Activated naive CD4-positive, alpha-beta T cell treated with anti-CD3 and anti-CD28 coated beads, Interleukin-2, amount 50 U/mL, for 72 hours (primary cell): ENCODE data around the gene TEFM. TPM values are rescaled to one million over a fixed set of nuclear protein-coding genes. Genes with fewer than 3 reads are reported as not detected.
"Not testable (repeated sequence)": the region's sequence is repeated elsewhere in the genome, so short reads cannot be mapped to it uniquely, and the experiment has no call there.

Experiments
- ATAC-seq, 2 donors: fragments of 150-1000 bp; cut with Tn5 transposase; 2 replicates each; pipeline ENCODE4 v1.10.0; 2021; ENCODE audit warnings: mild to moderate bottlenecking in 2 of 2, moderate library complexity in 2 of 2
- DNase-seq, 2 donors: peaks; one replicate each; pipeline ENCODE4 v3.0.0; 2021 to 2022; ENCODE audit warnings: low spot score in 2 of 2
- H3K27ac Mint-ChIP-seq, 2 donors: one replicate each; pipeline ENCODE4 v1.8.0; 2022; ENCODE audit warnings: mild to moderate bottlenecking in 2 of 2, mixed read lengths in 2 of 2
- H3K36me3 Mint-ChIP-seq, 2 donors: one replicate each; pipeline ENCODE4 v1.8.0; 2022; ENCODE audit warnings: mixed read lengths in 2 of 2
- H3K9me3 Mint-ChIP-seq, 2 donors: one replicate each; pipeline ENCODE4 v1.8.0; 2022; ENCODE audit warnings: mixed read lengths in 2 of 2
- total RNA-seq, 2 donors: library from RNA; stranded (reverse); gene quantifications; one replicate each; pipeline ENCODE4 v1.2.3, GENCODE V29; 2022

TEFM gene
- total RNA-seq = 10 to 100 TPM in 1 of 2 donors, 1 to 10 TPM in 1; 9.9 to 12.1 TPM

- Mint-ChIP-seq H3K36me3 (peaks cover 9 to 14% of the 10 kb centered on the region in 2 donors), H3K27ac (peak within 1 kb of the TSS; percentile 95 to 98), H3K9me3 (no peaks in the 10 kb centered on the region)
- ATAC-seq (peak; percentile 95 to 97), DNase-seq (peak; percentile 89 to 93)
Observed at GRCh38 chr17:30906101-30906911, at the start of gene TEFM. TSS of gene TEFM (minus strand) at chr17:30906238. CDS start at chr17:30906198, 40 bp downstream.

- H3K27ac Mint-ChIP-seq = no peak overlapping the region
- ATAC-seq (no peak), DNase-seq (no peak)
- no peaks in the 10 kb centered on the region for H3K36me3 Mint-ChIP-seq
- no peaks in the 10 kb centered on the region for H3K9me3 Mint-ChIP-seq
Observed at GRCh38 chr17:30954046-30954830, 48.2 kb upstream of the TEFM start.

- H3K9me3 Mint-ChIP-seq = no peaks in the 10 kb centered on the region
- no peak overlapping the region for H3K27ac Mint-ChIP-seq
- DNase-seq (no peak), ATAC-seq (no peak)
- H3K36me3 Mint-ChIP-seq = no peaks in the 10 kb centered on the region
Observed at GRCh38 chr17:30952638-30953393, 46.8 kb upstream of the TEFM start.

- no peaks in the 10 kb centered on the region for H3K36me3 Mint-ChIP-seq
- ATAC-seq (no peak), DNase-seq (no peak)
- H3K9me3 Mint-ChIP-seq = no peaks in the 10 kb centered on the region
- H3K27ac Mint-ChIP-seq = peak overlapping the region in 1 of 2 donors; percentile 36
Observed at GRCh38 chr17:30950669-30951399, 44.8 kb upstream of the TEFM start.

GRCh38 chr17:30950189-30950588 is 44.2 kb upstream of the TEFM start:
- no peak for DNase-seq
- Mint-ChIP-seq H3K27ac (no peak overlapping the region), H3K9me3 (no peaks in the 10 kb centered on the region), H3K36me3 (no peaks in the 10 kb centered on the region)
- no peak for ATAC-seq

GRCh38 chr17:30947796-30948195 is 41.8 kb upstream of the TEFM start:
- H3K27ac Mint-ChIP-seq = no peak overlapping the region
- no peaks in the 10 kb centered on the region for H3K36me3 Mint-ChIP-seq
- DNase-seq (no peak), ATAC-seq (no peak)
- H3K9me3 Mint-ChIP-seq = no peaks in the 10 kb centered on the region

- H3K9me3 Mint-ChIP-seq = peaks cover 0 to 4% of the 10 kb centered on the region in 2 donors
- ATAC-seq = no peak
- DNase-seq = no peak
- no peaks in the 10 kb centered on the region for H3K36me3 Mint-ChIP-seq
- no peak overlapping the region for H3K27ac Mint-ChIP-seq
Observed at GRCh38 chr17:30942308-30943079, 36.5 kb upstream of the TEFM start.

- ATAC-seq (no peak), DNase-seq (no peak)
- Mint-ChIP-seq H3K9me3 (peaks cover 0 to 4% of the 10 kb centered on the region in 2 donors), H3K36me3 (no peaks in the 10 kb centered on the region), H3K27ac (no peak overlapping the region)
Observed at GRCh38 chr17:30939051-30939689, 33.1 kb upstream of the TEFM start.

- DNase-seq (no peak), ATAC-seq (no peak)
- H3K9me3 Mint-ChIP-seq = no peaks in the 10 kb centered on the region
- no peaks in the 10 kb centered on the region for H3K36me3 Mint-ChIP-seq
- H3K27ac Mint-ChIP-seq = peak overlapping the region in 1 of 2 donors; percentile 19
Observed at GRCh38 chr17:30933966-30934365, 27.9 kb upstream of the TEFM start.

- not testable (repeated sequence) for H3K27ac Mint-ChIP-seq, ATAC-seq, H3K36me3 Mint-ChIP-seq, H3K9me3 Mint-ChIP-seq, DNase-seq
Observed at GRCh38 chr17:30931582-30931981, 25.5 kb upstream of the TEFM start.

GRCh38 chr17:30930495-30930894 is 24.5 kb upstream of the TEFM start:
- Mint-ChIP-seq H3K36me3 (no peaks in the 10 kb centered on the region), H3K9me3 (no peaks in the 10 kb centered on the region)
- DNase-seq = no peak

GRCh38 chr17:30929861-30930260 is 23.8 kb upstream of the TEFM start:
- ATAC-seq, H3K27ac Mint-ChIP-seq, H3K36me3 Mint-ChIP-seq, H3K9me3 Mint-ChIP-seq, DNase-seq: not testable (repeated sequence)

More at GRCh38 chr17:30930495-30930894, 24.5 kb upstream of the TEFM start:
- H3K27ac Mint-ChIP-seq = peak overlapping the region in 1 of 2 donors; percentile 22
- no peak for ATAC-seq

GRCh38 chr17:30929081-30929633 is 23.1 kb upstream of the TEFM start:
- no peaks in the 10 kb centered on the region for H3K36me3 Mint-ChIP-seq
- no peaks in the 10 kb centered on the region for H3K9me3 Mint-ChIP-seq
- H3K27ac Mint-ChIP-seq = no peak overlapping the region
- DNase-seq = no peak
- ATAC-seq = no peak

GRCh38 chr17:30928584-30928983 is 22.5 kb upstream of the TEFM start:
- Mint-ChIP-seq H3K9me3 (no peaks in the 10 kb centered on the region), H3K27ac (no peak overlapping the region), H3K36me3 (no peaks in the 10 kb centered on the region)
- DNase-seq (no peak), ATAC-seq (no peak)

- no peak for DNase-seq
- H3K9me3 Mint-ChIP-seq = no peaks in the 10 kb centered on the region
- H3K27ac Mint-ChIP-seq = no peak overlapping the region
- no peak for ATAC-seq
- peaks cover 0 to 3% of the 10 kb centered on the region in 2 donors for H3K36me3 Mint-ChIP-seq
Observed at GRCh38 chr17:30927756-30928155, 21.7 kb upstream of the TEFM start.
